Activated naive CD4-positive, alpha-beta T cell treated with anti-CD3 and anti-CD28 coated beads, Interleukin-2, amount 50 U/mL, for 24 hours (primary cell): ENCODE results near the gene KLK1.
A peak's percentile ranks its signal among the peaks of the same experiment; 100 is the strongest.

Experiments
- H3K27ac Mint-ChIP-seq: one replicate; pipeline ENCODE4 v1.8.0; 2021; ENCODE audit warnings: mild to moderate bottlenecking, mixed read lengths
- H3K27me3 Mint-ChIP-seq: one replicate; pipeline ENCODE4 v1.8.0; 2021; ENCODE audit warnings: mixed read lengths
- H3K36me3 Mint-ChIP-seq: one replicate; pipeline ENCODE4 v1.8.0; 2021; ENCODE audit warnings: mixed read lengths
- H3K4me1 Mint-ChIP-seq: one replicate; pipeline ENCODE4 v1.8.0; 2021; ENCODE audit warnings: mixed read lengths
- H3K4me3 Mint-ChIP-seq: one replicate; pipeline ENCODE4 v1.8.0; 2021; ENCODE audit warnings: mild to moderate bottlenecking, mixed read lengths
- H3K9me3 Mint-ChIP-seq: one replicate; pipeline ENCODE4 v1.8.0; 2021; ENCODE audit warnings: mixed read lengths

KLK1 gene

DNA sequence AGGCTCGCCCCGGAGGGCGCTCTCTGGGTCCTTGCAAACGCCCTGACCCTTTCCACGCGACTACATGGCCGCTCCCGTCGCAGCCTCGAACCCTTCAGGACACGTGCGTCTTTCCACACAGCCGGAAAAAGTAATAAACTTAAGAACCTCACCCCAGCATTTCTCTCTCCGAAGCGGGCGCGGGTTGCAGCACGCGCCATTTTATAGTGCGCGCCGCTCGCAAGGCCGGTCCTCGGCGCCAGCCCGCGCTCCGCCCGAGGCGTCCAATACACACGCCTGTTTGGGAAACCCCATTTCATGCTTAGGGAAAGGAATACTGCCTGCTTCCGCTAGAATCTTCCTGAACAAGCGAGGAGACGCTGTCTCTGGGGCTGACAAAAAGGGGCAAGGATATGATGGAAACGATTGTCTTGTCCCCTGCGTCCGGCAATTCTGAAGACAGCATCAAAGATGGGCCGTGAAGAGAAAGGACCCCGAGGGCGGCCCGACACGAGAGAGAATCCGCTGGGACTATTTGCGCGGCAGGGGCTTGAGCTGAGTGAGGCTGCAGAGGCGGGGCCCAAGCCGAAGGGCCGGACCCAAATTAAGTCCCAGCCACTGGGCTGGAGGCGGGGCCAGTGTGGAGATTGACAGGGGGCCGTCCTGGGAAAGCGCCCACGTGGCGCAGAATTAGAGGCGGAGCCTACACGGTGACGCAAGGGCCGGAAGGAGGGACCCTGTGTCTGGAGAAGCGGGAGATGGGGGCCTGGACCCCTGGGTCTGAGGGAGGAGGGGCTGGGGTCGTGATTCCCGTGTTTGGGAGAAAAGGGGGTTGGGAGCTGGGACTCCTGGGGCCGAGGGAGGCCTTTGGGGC, 18.9 kb downstream of the KLK1 start:
- Mint-ChIP-seq H3K9me3 (no peaks in the 10 kb centered on the region), H3K27ac (peak overlapping the region; percentile 100), H3K27me3 (no peaks in the 10 kb centered on the region), H3K36me3 (peaks cover 23% of the 10 kb centered on the region), H3K4me1 (peaks cover 41% of the 10 kb centered on the region), H3K4me3 (peak overlapping the region; percentile 100)

DNA sequence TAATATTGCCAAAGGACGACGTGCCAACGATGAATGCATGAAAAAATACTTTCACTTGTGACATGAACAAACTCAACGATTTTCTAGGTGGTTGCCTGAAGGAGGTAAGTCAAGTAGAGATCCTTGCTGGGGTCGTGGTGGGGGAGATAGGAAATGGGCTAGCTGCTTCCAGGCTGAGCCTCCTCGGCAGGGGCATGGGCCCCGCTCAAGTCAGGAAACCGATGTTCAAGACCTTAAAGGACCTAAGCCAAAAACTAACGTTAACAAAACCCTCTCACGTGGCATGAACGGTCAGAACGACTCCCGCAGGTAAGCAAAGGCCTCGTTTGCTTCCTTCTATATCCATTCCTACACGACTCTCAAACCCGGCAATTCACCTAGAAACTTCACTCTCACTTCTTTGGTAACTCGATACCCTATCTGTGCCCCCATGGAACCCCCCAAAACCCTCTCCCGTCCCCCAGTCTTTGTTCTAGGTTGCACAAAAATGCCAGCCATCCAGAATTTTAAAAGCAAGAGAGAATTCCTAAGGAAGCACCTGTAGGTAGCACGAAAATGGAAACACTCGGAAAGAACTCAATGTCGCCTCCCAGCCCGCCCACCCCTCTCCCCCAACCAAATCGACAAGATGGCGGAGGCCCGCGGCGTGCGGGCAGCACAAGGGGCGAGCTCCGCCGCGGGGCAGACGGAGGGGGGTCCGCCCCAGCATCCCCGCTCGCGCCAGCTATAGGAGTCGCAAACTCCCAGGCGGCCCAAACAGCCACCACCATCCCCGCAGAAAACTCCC, 19.8 kb downstream of the KLK1 start:
- Mint-ChIP-seq H3K27me3 (no peaks in the 10 kb centered on the region), H3K36me3 (peaks cover 23% of the 10 kb centered on the region), H3K9me3 (no peaks in the 10 kb centered on the region), H3K4me3 (peak overlapping the region; percentile 100), H3K4me1 (peaks cover 41% of the 10 kb centered on the region), H3K27ac (peak overlapping the region; percentile 100)

DNA sequence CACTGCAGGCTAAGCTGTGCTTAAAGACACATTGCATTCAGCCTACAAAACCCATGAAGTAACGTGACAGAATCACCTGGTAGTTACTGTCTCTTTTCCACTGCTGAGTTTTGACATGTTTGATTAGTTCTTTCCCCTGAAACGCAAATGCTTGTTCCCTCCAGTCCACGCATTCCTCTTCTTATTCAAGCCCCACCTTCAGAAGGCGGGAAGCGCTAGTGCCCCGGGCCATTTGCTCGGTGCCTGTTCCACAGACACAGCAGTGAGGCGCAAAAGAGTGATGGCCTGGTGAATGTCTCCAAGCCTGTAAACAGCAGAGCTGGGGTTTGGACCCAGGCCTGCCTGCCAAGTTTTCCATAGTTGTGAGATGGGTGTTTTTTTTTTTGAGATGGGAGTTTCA, 22.5 kb downstream of the KLK1 start:
- Mint-ChIP-seq H3K36me3 (peaks cover 23% of the 10 kb centered on the region), H3K9me3 (no peaks in the 10 kb centered on the region), H3K4me1 (peaks cover 37% of the 10 kb centered on the region), H3K27me3 (no peaks in the 10 kb centered on the region), H3K4me3 (peak overlapping the region; percentile 30), H3K27ac (no peak overlapping the region)

DNA sequence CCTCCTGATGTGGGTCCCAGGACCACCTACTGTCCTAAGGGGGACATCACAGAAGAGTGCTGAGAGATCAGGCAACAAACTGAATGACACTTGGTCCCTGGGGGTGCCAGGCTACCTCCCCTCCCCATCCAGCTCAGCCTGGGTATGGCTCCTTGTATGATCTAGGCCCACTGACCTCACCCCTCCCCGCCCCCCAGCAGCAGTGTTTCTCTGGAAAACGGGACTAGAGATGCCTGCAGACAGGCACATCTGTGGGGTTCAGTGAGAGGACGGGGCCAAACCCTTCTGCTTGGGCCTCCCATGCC, 24.1 kb downstream of the KLK1 start:
- Mint-ChIP-seq H3K4me3 (no peak overlapping the region), H3K9me3 (no peaks in the 10 kb centered on the region), H3K36me3 (peaks cover 23% of the 10 kb centered on the region), H3K27ac (no peak overlapping the region), H3K27me3 (no peaks in the 10 kb centered on the region), H3K4me1 (peaks cover 29% of the 10 kb centered on the region)

DNA sequence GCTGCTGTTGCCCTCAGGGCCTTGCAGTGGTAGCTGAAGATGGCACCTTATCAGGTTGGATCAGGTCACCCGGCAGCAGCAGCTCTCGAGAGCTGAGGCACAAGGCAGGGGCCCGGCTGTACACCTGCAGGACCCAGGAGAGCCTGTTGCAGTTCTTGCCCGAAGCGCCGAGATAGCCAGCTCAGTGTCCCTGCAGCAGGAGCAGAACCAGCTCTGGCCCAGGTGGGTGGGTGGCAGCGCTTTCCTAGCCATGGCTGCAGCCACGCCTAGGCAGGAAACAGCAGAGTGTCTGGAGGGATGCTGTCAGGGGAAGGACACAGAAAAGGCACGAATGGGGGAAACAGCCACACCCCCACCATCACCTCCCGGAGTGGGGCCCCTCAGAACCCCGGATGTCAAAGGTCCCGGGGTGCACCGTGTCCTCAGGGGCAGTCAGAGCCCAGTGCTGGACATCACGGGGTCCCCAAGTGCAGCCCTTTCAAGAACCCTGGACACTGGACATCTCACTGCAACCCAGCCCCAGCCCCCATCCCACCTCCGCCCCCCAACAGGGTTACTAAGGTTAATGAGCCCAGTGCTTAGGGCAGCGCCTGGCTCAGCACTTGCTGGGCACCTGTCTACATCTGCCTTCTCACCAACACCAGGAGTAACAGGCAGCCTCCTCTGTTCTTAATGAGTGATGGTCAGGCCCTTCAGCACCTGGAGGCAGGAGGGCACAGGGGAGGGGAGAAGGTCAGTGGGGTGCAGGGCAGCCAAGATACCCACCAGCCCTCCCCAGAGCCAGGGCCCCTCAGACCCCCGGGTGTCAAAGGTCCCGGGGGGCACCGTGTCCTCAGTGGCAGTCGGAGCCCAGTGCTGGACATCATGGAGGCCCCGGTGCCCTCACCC, 24.7 kb downstream of the KLK1 start:
- peaks cover 26% of the 10 kb centered on the region for H3K4me1 Mint-ChIP-seq
- no peak overlapping the region for H3K4me3 Mint-ChIP-seq
- H3K36me3 Mint-ChIP-seq, result peaks cover 19% of the 10 kb centered on the region
- no peaks in the 10 kb centered on the region for H3K27me3 Mint-ChIP-seq
- H3K27ac Mint-ChIP-seq, result no peak overlapping the region
- H3K9me3 Mint-ChIP-seq, result no peaks in the 10 kb centered on the region

DNA sequence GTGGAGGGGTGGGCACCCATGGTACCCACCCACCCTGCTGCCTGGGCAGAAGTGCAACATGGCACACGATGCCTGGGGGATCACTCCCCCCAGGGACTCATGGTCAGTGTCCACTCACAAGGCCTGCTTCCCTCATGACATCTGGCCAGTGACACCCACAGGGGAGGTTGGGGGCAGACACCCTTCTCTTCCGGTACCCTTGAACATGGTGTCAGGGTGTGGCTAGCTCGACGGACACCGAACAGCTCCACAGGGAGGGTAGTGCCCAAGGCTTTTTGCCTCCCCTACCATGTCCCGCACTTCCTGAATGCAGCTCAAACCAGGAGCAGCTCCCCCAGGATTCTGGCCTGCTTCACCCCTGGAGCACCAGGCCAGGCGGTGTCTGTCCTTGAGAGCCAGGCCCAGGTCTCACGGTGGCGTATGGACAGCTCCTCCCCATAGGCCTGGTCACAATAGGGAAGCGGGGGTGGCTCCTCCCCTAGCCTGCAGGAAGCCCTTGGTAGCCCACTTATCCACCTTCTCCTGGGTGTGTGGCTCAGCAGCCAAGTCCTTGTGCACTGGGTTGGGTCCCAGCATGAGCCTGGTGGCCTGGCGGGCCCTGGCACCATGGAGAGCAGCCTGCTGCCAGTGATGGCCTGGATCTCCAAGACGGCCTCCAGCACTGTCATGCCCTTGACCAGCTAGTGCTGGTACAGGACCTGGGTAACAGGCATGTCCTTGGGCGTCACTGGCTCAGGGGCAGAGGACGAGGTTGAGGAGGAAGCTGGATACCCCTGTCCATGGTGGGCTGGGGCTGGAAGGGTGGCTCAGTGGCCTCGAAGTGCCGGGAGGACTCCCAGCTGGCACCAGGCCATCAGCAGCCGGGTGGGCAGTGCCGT, 25.6 kb downstream of the KLK1 start:
- Mint-ChIP-seq H3K4me1 (peaks cover 25% of the 10 kb centered on the region), H3K27me3 (no peaks in the 10 kb centered on the region), H3K4me3 (no peak overlapping the region), H3K27ac (no peak overlapping the region), H3K9me3 (no peaks in the 10 kb centered on the region), H3K36me3 (peaks cover 13% of the 10 kb centered on the region)

DNA sequence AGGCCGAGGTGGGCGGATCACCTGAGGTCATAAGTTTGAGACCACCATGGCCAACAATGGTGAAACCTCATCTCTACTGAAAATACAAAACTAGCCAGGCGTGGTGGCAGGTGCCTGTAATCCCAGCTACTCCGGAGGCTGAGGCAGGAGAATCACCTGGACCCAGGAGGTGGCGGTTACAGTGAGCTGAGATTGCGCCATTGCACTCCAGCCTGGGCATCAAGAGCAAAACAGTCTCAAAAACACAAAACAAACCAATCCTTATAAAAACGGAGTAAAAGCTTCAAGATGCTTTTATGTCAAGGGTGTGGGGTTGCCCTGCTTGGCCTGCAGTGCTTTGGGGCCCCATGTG, 26.2 kb downstream of the KLK1 start:
- Mint-ChIP-seq H3K36me3 (peaks cover 9% of the 10 kb centered on the region), H3K4me3 (no peak overlapping the region), H3K9me3 (no peaks in the 10 kb centered on the region), H3K27me3 (no peaks in the 10 kb centered on the region), H3K27ac (no peak overlapping the region), H3K4me1 (peaks cover 21% of the 10 kb centered on the region)

DNA sequence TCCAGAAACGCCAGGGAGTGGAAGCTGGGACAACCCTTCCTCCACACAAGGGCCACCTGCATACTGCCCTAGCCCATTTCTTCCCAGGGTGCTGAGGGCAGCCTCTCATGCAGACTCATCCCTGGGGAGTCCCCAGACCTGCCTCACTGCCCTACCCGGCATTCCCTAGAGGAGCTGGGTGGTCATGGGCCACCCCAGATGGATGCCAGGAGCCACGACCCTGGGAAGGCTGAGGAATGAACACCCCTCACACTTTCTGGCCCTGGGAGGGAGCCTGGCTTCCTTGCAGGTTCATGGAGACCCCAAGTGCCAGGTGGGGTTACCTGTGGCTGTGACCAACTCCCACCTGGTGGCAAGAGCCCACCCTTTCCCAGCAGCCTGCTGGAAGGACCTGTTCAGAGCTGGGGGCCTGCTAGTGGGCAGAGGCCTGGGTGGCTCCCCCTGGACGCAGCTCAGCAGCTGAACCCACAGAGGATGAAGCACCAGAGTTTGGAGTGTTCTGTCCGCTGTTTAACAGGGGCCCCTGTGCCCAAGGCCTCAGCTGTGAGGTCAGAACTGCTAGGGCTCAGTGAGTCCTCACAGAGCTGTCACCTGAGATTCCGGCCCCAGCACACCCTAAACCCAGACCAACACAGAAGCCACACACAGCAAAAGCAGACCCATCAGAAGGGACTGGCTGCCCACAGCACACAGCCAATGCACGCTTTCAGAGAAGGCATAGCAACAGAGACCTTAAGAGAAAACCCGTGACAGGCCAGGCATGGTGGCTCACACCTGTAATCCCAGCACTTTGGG, 26.8 kb downstream of the KLK1 start:
- H3K27ac Mint-ChIP-seq, result no peak overlapping the region
- H3K4me3 Mint-ChIP-seq, result no peak overlapping the region
- no peaks in the 10 kb centered on the region for H3K27me3 Mint-ChIP-seq
- peaks cover 16% of the 10 kb centered on the region for H3K4me1 Mint-ChIP-seq
- peaks cover 9% of the 10 kb centered on the region for H3K36me3 Mint-ChIP-seq
- H3K9me3 Mint-ChIP-seq, result no peaks in the 10 kb centered on the region

DNA sequence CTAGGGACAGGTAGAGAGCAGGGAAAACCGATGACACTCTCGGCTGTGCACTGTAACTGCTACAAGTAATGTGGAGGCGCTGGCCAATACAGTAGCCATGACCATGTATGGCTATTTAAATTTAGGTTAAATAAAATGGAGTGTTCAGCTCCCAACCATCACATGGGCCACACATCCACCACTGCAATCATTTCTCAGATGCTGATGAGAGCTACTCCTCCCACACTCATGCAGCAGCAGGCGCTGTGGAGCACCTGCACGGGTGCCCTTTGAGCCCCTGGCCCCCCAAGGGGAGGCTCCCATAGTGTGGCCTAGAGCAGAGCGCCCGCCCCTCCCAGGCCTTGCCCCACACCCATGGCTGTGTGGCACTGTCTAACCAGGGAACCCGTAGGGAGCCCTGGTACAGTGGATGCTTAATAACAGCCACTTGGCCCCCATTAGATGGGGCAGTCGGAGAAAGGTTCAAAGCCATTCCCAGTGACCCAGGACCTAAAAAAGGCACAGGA, 27.4 kb downstream of the KLK1 start:
- Mint-ChIP-seq H3K27me3 (no peaks in the 10 kb centered on the region), H3K27ac (no peak overlapping the region), H3K4me3 (no peak overlapping the region), H3K9me3 (no peaks in the 10 kb centered on the region), H3K4me1 (peaks cover 13% of the 10 kb centered on the region), H3K36me3 (peaks cover 8% of the 10 kb centered on the region)

DNA sequence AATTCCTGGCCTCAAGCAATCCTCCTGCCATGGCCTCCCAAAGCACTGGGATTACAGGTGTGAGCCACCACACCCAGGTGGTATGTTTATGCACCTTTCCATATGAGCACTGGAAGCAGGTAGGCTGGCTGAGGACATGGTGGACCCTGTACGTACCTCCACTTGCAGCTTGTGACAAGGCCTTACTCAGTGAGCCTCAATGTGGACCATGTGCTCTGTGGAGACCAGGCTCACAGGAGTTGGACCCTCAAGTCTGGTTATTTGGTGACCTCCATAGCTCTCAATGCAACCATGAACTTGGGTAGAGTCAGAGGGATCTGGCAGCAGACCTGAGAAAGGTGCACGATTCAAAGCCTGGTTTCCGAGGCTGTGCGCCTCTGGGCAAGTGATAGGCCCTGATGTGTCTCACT, 27.9 kb downstream of the KLK1 start:
- Mint-ChIP-seq H3K27me3 (no peaks in the 10 kb centered on the region), H3K27ac (peak overlapping the region; percentile 51), H3K9me3 (no peaks in the 10 kb centered on the region), H3K4me1 (peaks cover 8% of the 10 kb centered on the region), H3K4me3 (no peak overlapping the region), H3K36me3 (peaks cover 4% of the 10 kb centered on the region)

DNA sequence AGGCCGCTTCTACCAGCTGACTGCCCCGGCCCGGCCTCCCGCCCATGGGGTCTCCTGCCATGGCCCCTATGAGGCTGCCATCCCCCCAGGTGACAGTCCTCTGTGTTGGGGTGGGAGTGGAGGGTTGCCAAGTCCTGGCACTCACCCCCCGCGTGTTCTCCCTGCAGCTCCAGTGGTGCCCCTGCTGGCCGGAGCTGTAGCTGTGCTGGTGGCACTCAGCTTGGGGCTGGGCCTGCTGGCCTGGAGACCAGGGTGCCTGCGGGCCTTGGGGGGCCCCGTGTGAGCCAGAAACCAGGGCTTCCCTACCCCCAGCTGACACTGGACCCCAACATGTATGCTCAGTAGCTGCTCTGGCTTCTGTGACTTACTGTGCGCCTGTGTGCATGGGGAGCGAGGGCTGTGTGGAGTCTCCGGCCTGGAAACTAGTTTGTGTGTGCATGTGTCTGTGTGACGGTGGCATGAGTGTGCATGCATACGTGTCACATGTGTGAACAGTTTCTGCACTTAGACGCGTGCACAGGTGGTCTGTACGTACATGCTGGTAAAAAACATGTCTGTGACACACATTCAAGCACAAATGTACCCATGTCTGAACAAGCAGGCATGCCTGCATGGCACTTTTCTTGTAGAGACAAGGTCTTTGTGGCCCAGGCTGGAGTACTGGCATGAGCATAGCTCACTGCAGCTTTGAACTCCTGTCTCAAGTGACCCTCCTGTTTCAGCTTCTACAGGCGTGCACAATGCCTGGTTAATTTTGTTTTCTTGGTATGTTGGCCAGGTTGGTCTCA, 28.5 kb downstream of the KLK1 start:
- H3K4me1 Mint-ChIP-seq, result peaks cover 5% of the 10 kb centered on the region

DNA sequence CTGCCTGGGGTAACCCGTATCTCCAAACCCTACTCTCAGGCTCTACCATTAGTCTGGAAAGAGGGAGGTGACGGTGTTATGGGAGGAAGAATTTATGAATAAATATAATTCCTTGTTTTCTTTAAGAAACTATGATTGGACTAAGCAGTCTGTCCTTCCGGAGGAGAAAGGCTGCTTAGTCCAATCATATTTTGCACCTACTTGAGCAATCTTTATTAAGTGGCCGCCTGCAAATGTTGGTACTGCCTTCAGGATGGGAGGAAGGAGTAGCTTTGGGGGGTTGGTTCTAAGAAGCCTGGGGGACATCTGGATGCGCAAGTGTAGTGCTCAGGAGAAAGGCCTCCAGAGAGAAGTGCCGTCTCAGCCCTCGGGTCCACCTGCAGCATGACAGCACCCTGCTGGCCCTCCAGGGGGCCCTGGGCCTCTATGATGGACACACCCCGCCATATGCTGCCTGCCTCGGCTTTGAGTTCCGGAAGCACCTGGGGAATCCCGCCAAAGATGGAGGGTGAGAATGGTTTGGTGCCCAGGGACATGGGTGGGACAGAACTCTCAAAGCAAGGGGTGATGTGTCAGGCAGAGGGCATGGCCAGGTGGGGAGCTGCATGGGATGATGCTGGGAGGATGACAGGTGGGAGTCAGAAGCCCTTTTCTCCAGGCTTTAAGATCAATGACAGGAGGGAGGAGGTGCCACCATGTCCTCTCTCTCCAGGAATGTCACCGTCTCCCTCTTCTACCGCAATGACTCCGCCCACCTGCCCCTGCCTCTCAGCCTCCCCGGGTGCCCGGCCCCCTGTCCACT, 29.3 kb downstream of the KLK1 start:
- H3K4me1 Mint-ChIP-seq, result peaks cover 5% of the 10 kb centered on the region
- H3K27me3 Mint-ChIP-seq, result no peaks in the 10 kb centered on the region
- H3K4me3 Mint-ChIP-seq, result no peak overlapping the region
- H3K27ac Mint-ChIP-seq, result peak overlapping the region; percentile 68
- no peaks in the 10 kb centered on the region for H3K9me3 Mint-ChIP-seq
- no peaks in the 10 kb centered on the region for H3K36me3 Mint-ChIP-seq

More for the DNA sequence above, 28.5 kb downstream of the KLK1 start:
- H3K9me3 Mint-ChIP-seq, result no peaks in the 10 kb centered on the region
- no peak overlapping the region for H3K4me3 Mint-ChIP-seq
- H3K27me3 Mint-ChIP-seq, result no peaks in the 10 kb centered on the region
- peak overlapping the region; percentile 51 for H3K27ac Mint-ChIP-seq
- peaks cover 1% of the 10 kb centered on the region for H3K36me3 Mint-ChIP-seq

DNA sequence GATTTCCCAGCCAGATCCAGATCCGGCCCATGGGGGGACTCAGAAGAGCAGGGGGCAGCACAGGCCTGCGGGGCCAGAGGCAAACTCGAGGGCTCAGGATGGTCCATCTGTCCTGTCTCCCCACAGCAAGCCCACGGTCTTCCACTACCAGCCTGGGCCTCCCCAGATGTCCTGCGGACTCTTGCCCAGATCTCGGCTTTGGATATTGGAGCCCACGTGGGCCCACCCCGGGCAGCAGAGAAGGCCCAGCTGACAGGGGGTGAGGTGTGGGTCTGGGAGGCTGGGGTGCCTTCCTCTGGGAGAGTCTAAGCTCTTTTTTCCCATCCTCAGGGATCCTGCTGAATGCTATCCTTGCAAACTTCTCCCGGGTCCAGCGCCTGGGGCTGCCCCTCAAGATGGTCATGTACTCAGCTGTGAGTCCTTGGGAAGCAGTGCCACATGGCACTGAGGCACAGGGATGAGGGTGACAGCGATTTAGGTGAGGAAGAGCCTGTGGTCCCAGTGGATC, 30.0 kb downstream of the KLK1 start:
- no peaks in the 10 kb centered on the region for H3K36me3 Mint-ChIP-seq
- peak overlapping the region; percentile 11 for H3K4me3 Mint-ChIP-seq
- H3K27me3 Mint-ChIP-seq, result no peaks in the 10 kb centered on the region
- H3K9me3 Mint-ChIP-seq, result no peaks in the 10 kb centered on the region
- no peak overlapping the region for H3K27ac Mint-ChIP-seq
- peaks cover 5% of the 10 kb centered on the region for H3K4me1 Mint-ChIP-seq
